Measurements from ENCODE around the gene RNF115. TPM values are rescaled to one million over a fixed set of nuclear protein-coding genes. Genes with fewer than 3 reads are reported as not detected.

The RNF115 gene
- total and polyA plus RNA-seq, 2 of the 8 experiments (the other 6 are each of a cell fraction or from before 2014, with no cell fraction given), result 4.7 to 10.8 TPM

GRCh38 chr1:145863282-145864018 lies 39.6 kb upstream of the RNF115 start (continued):
- no peak for TF ChIP-seq KDM4A (IDR thresholded peaks at IDR 0.05; ENCODE audit: low read depth, low read length, severe bottlenecking)
- TF ChIP-seq HDAC6 (IDR thresholded peaks at IDR 0.05; ENCODE audit: low read depth, low read length), result no peak
- TF ChIP-seq TCF12 (IDR thresholded peaks at IDR 0.05; ENCODE audit: low read depth, low read length), result no peak
- TF ChIP-seq RBBP5 (IDR thresholded peaks at IDR 0.05; ENCODE audit: borderline replicate concordance, low read depth, low read length), result no peak

Measured in H1 (cell line).